ENCODE results near the gene LRRC2.
"Not testable (repeated sequence)": the region's sequence is repeated elsewhere in the genome, so short reads cannot be mapped to it uniquely, and the experiment has no call there.

The LRRC2 gene

GRCh38 chr3:46566040-46566641 is at the start of gene LRRC2:
Gene LRRC2, minus strand, starts transcription at chr3:46566302. Its CDS starts 14,711 bp downstream, at chr3:46551591.
- no peak for DNase-seq (ENCODE audit: low read depth in 3 of 3, low spot score in 1 of 3)

GRCh38 chr3:46615050-46615775 is 49.1 kb upstream of the LRRC2 start:
- DNase-seq (ENCODE audit: low read depth in 3 of 3, low spot score in 1 of 3), result no peak

GRCh38 chr3:46614431-46614830 is 48.3 kb upstream of the LRRC2 start:
- no peak for DNase-seq (ENCODE audit: low read depth in 3 of 3, low spot score in 1 of 3)

GRCh38 chr3:46613313-46614005 is 47.4 kb upstream of the LRRC2 start:
- no peak for DNase-seq (ENCODE audit: low read depth in 3 of 3, low spot score in 1 of 3)

GRCh38 chr3:46612324-46612723 is 46.2 kb upstream of the LRRC2 start, which contains the start of gene FAM240A:
Gene FAM240A, plus strand, starts transcription at chr3:46612525. Its CDS starts 159 bp downstream, at chr3:46612684.
- DNase-seq (ENCODE audit: low read depth in 3 of 3, low spot score in 1 of 3), result no peak

GRCh38 chr3:46609944-46610722 is 44.0 kb upstream of the LRRC2 start:
- no peak for DNase-seq (ENCODE audit: low read depth in 3 of 3, low spot score in 1 of 3)

GRCh38 chr3:46609212-46609721 is 43.2 kb upstream of the LRRC2 start:
- no peak for DNase-seq (ENCODE audit: low read depth in 3 of 3, low spot score in 1 of 3)

GRCh38 chr3:46607603-46608028 is 41.5 kb upstream of the LRRC2 start:
- DNase-seq (ENCODE audit: low read depth in 3 of 3, low spot score in 1 of 3), result no peak

- DNase-seq (ENCODE audit: low read depth in 3 of 3, low spot score in 1 of 3), result no peak
Observed at GRCh38 chr3:46604127-46604526, 38.0 kb upstream of the LRRC2 start.

GRCh38 chr3:46603446-46604046 is 37.4 kb upstream of the LRRC2 start:
- no peak for DNase-seq (ENCODE audit: low read depth in 3 of 3, low spot score in 1 of 3)

- no peak for DNase-seq (ENCODE audit: low read depth in 3 of 3, low spot score in 1 of 3)
Observed at GRCh38 chr3:46599590-46599989, 33.5 kb upstream of the LRRC2 start.

GRCh38 chr3:46595819-46596314 is 29.8 kb upstream of the LRRC2 start:
- no peak for DNase-seq (ENCODE audit: low read depth in 3 of 3, low spot score in 1 of 3)

GRCh38 chr3:46594723-46595122 is 28.6 kb upstream of the LRRC2 start:
- DNase-seq (ENCODE audit: low read depth in 3 of 3, low spot score in 1 of 3), result no peak

GRCh38 chr3:46593979-46594378 is 27.9 kb upstream of the LRRC2 start:
- DNase-seq (ENCODE audit: low read depth in 3 of 3, low spot score in 1 of 3), result no peak

GRCh38 chr3:46593274-46593862 is 27.3 kb upstream of the LRRC2 start:
- no peak for DNase-seq (ENCODE audit: low read depth in 3 of 3, low spot score in 1 of 3)

- not testable (repeated sequence) for DNase-seq (ENCODE audit: low read depth in 3 of 3, low spot score in 1 of 3)
Observed at GRCh38 chr3:46587268-46587667, 21.2 kb upstream of the LRRC2 start.

- no peak for DNase-seq (ENCODE audit: low read depth in 3 of 3, low spot score in 1 of 3)
Observed at GRCh38 chr3:46586738-46587246, 20.7 kb upstream of the LRRC2 start.

GRCh38 chr3:46585799-46586693 is 19.9 kb upstream of the LRRC2 start:
- DNase-seq (ENCODE audit: low read depth in 3 of 3, low spot score in 1 of 3), result no peak

Data from stimulated activated CD4-positive, alpha-beta T cell treated with anti-CD3 and anti-CD28 coated beads, TNF-alpha, amount 100 ng/mL, for 1 hour (primary cell).